T-helper 1 cell (primary cell): ENCODE data around the gene ZNF844.
"Not testable (repeated sequence)": the region's sequence is repeated elsewhere in the genome, so short reads cannot be mapped to it uniquely, and the experiment has no call there.

Experiments
- DNase-seq, 5 donors: peaks; one replicate each; pipeline ENCODE4 v3.0.0-alpha.2; 2012 to 2020

Gene ZNF844

DNA sequence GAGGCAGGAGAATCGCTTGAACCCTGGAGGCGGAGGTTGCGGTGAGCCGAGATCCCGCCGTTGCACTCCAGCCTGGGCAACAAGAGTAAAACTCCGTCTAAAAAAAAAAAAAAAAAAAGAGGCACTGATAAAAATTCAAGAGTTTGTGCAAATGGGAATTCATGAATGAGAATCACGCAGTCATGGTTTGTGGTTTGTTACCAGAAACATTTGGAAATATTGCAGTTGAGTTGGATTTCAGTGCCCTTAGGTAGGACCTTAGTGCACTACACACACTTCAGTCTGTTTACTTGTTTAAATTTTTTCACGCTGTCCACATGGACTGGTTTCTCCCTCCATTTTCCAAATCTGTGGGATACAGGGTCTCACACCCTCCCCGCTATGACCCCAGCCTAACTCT, 28.4 kb downstream of the ZNF844 start:
- no peak for DNase-seq

DNA sequence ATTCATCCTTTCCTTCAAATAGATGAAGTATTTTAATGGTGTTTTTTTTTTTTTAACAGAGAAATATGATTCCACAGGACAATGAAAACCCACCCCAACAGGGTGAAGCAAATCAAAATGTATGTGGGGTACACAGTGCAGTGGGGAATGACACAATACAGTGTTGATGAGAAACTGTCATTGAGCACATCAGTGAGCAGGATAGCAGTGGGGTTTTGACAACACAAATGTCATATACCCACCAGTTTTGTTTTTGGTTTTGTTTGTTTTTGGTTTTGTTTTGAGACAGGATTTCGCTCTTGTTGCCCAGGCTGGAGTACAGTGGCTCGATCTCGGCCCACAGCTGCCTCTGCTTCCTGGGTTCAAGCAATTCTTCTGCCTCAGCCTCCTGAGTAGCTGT, 29.2 kb downstream of the ZNF844 start:
- DNase-seq, result peak in 1 of 5 donors; percentile 3

DNA sequence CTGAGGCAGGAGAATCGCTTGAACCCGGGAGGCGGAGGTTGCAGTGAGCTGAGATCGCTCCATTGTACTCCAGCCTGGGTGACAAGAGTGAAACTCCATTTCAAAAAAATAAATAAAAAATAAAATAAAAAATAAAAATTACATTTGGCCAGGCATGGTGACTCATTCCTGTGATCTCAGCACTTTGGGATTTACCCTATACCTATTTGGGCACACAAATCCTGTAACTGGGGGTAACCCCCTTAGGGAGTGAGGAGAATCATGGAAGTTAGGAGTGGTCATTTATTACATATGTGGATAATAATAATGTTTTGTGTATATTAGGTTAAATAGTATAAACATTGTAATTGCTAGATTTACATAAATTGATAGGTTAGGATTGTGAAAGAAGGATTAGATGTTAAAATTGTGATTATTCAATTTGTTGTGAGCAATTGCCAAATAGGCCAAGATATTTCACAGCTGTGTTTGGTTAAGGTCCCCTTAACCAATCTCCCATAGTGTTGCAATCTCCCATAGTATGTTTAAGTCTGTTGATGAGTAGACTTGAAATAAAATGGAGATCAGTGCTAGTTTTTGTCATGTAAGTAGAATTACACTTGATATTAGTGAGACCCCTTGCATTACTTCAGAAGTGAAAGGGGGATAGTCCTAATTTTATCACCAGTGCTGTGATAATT, 30.7 kb downstream of the ZNF844 start:
- no peak for DNase-seq

- no peak for DNase-seq
These were observed 33.5 kb downstream of the ZNF844 start for GRCh38 chr19:12098040-12098439.

DNA sequence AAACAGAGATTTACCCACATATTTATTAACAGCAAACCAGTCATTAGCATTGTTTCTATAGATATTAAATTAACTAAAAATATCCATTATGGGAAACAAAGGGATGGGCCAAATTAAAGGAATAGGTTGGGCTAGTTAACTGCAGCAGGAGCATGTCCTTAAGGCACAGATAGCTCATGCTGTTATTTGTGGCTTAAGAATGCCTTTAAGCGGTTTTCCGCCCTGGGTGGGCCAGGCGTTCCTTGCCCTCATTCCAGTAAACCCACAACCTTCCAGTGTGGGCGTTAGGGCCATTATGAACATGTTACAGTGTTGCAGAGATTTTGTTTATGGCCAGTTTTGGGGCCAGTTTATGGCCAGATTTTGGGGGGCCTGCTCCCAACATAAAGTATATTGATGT, 39.4 kb downstream of the ZNF844 start:
- not testable (repeated sequence) for DNase-seq

DNA sequence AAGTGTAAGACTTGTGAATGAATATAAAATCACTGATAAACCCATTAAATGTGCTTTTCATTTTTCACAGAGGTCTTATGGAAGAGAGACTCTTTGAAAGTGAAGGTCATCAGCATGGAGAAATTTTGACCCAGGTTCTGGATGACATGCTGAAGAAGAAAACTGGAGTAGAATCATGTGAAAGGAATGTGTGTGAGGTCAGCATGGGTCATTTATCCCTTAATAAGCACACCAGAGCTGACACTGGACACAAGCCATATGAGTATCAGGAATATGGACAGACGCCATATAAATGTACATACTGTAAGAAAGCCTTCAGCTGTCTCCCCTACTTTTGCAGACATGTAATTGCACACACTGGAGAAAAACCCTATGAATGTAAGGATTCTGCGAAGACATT, 46.6 kb downstream of the ZNF844 start:
- no peak for DNase-seq

DNA sequence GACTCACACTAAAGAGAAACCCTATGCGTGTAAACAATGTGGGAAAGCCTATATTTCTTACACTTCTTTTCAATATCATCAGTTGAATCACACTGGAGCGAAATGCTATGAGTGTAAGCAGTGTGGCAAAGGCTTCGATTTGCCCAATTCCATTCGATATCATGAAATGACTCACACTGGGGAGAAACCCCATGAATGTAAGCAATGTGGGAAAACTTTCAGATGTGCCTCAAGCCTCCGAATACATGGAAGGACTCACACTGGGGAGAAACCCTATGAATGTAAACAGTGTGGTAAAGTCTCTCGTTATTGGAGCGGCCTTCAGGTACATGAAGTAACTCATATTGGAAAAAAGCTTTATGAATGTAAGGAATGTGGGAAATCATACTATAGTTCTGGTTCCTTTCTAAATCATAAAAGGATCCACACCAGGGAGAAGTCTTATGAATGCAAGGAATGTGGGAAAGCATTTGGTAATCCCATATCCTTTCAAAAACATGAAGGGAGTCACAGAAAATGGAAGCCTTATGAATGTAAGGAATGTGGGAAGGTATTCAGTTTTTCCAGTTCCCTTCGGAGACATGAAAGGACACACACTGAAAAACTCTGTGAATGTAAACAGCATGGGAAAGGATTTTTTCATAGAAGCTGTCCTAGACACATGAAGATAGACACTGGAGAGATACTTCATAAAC, 47.6 kb downstream of the ZNF844 start:
- no peak for DNase-seq

DNA sequence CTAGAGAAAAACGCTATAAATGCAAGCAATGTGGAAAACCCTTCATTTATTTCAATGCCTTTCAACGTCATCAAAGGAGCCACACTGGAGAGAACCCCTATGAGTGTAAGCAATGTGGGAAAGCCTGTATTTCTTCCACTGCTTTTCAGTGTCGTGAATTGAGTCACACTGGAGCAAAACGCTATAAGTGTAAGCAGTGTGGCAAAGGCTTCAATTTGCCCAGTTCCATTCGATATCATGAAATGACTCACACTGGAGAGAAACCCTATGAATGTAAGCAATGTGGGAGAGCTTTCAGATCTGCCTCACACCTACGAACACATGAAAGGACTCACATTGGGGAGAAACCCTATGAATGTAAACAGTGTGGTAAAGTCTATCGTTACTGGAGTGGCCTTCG, 48.2 kb downstream of the ZNF844 start:
- no peak for DNase-seq

DNA sequence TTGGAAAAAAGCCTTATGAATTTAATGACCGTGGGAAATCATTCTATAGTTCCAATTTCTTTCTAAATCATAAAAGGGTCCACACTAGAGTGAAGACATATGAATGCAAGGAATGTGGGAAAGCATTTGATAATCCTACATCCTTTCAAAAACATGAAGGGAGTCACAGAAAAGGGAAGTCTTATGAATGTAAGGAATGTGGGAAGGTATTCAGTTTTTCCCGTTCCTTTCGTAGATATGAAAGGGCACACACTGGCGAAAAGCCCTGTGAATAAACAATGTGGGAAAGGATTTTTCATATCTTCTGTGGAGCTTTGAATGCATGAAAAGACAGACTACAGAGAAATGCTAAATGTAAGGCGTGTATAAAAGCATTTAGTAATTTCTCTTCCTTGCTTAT, 48.6 kb downstream of the ZNF844 start:
- no peak for DNase-seq

GRCh38 chr19:12117201-12117970, 52.9 kb downstream of the ZNF844 start:
- DNase-seq, result no peak

GRCh38 chr19:12126707-12127106, 62.2 kb downstream of the ZNF844 start:
- no peak for DNase-seq
